LNCaP clone FGC (cell line): ENCODE data around the gene KLK8.

Experiments used
- DNase-seq: peaks from one replicate; pipeline ENCODE4 v3.0.0-alpha.2; 2011; ENCODE audit warnings: low read depth
- H3K4me3 ChIP-seq: 2 replicates; pipeline ENCODE4 v1.5.1; 2011; ENCODE audit warnings: mild to moderate bottlenecking, low read depth, low read length, control low read depth
- CTCF ChIP-seq: IDR thresholded peaks from 2 replicates; pipeline ENCODE4 v1.5.1; 2012; ENCODE audit warnings: mild to moderate bottlenecking; ENCODE audit not compliant: control insufficient read depth, insufficient read depth; ENCODE audit errors: extremely low read depth

Gene KLK8

DNA sequence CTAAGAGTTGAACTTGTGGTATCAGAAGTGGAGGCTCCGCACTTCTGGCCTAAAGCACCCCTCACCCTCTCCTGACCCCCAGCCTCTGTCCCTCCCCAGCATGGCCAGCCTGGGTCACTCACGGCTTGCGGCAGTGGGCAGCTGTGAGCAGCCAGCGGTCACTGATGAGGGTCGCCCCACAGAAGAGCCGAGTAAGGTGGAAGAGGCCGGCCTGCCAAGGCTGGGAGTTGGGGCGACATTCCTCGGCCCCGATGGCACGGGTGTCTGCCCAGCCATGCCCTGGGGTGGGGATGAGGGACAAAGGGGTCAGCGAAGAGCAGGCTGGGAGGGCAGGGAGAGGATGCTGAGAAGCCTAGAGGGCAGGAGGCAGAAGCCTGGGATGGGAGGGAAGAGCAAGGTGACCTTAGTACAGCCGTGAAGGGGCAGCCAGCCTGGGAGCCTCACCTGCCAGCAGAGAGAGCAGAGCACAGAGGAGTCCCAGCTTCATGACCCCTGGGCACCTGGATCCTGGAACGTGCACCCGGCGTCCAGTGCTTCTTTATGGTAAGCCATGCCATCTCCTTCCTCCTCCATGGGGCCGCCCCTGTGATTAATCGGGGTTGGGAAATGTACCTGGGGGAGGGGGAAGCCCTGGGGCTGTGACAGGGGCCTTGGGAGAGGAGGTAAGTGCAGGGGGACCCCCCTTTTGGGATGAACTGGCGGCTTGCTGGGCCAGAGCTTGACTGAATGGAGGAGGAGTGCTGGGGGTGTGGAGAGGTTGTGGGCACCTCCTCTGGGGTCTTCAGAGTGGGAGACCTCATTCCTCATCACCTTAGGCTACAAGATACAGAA is 7.9 kb upstream of the KLK8 start:
- no peak for TF ChIP-seq CTCF
- no peak for DNase-seq
- H3K4me3 ChIP-seq = no peak overlapping the region

DNA sequence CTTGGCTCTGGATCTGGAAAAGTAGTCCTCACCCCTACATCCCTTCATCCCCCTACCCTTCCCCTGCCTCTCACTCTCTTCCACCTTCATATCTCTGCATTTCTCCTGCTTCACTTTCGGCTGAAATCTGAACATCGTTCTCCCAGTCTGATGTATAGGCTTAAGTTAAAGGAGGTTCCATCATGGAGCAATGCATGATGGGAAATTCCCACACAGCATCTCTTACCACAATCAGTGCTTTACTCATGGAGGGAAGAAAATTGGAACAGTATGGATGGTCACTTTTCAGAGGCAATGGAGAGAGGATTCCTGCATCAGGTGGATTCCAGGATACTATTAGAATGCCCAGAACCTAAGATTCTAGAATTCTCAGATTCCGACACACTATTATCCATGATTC is 6.1 kb upstream of the KLK8 start:
- no peak for TF ChIP-seq CTCF
- no peak overlapping the region for H3K4me3 ChIP-seq
- DNase-seq = no peak

DNA sequence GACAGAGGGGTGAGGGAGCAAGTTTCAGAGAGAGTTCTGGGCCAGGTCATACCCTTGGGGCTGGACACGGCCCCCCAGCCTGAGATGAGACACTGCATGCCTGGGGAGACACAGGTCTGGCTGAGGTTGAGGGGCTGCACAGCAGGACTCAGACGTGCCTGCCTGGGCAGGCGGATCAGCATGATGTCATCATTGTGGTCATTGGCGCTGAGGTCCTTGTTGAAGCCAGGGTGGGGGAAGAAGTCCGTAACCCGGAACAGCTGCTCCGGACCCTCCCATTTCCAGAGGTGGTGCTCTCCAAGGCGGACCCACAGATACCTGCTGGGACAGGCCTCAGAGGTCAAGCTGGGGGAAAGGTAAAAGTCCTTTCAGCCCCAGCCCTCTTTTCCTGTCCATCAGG is 5.0 kb upstream of the KLK8 start:
- no peak for DNase-seq
- no peak overlapping the region for H3K4me3 ChIP-seq
- TF ChIP-seq CTCF = no peak

DNA sequence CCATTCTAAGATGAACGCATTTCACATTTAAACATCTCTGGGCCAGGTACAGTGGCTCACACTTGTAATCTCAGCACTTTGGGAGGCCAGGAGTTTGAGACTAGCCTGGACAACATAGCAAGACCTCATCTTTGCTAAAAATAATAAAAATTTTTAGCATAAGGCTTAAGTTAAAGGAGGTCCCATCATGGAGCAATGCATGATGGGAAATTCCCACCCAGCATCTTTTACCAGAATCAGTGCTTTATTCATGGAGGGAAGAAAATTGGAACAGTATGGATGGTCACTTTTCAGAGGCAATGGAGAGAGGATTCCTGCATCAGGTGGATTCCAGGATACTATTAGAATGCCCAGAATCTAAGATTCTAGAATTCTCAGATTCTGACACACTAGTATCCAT is 3.8 kb upstream of the KLK8 start:
- no peak for DNase-seq

DNA sequence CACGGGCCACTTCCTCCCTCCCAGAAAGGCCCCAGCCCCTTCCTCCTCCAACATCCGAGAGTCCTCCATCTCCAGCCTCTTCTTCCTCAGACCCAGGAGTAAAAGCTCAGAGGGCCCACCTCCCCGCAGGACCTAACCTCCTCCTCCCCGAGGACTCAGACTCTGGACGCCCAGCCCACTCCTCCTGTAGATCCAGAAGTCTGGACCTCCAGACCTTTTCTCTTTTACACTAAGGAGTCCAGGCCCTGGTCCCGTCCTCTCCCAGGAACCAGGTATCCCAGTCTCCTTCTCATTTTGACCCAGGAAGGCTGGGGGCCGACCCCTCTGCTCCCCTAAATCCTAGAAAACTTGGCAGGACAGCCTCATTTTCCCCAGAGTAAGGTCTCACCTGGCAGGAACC is 1.9 kb upstream of the KLK8 start:
- H3K4me3 ChIP-seq = no peak overlapping the region
- no peak for TF ChIP-seq CTCF
- DNase-seq = no peak

More for the DNA sequence above, 3.8 kb upstream of the KLK8 start:
- H3K4me3 ChIP-seq = no peak overlapping the region
- TF ChIP-seq CTCF = no peak

DNA sequence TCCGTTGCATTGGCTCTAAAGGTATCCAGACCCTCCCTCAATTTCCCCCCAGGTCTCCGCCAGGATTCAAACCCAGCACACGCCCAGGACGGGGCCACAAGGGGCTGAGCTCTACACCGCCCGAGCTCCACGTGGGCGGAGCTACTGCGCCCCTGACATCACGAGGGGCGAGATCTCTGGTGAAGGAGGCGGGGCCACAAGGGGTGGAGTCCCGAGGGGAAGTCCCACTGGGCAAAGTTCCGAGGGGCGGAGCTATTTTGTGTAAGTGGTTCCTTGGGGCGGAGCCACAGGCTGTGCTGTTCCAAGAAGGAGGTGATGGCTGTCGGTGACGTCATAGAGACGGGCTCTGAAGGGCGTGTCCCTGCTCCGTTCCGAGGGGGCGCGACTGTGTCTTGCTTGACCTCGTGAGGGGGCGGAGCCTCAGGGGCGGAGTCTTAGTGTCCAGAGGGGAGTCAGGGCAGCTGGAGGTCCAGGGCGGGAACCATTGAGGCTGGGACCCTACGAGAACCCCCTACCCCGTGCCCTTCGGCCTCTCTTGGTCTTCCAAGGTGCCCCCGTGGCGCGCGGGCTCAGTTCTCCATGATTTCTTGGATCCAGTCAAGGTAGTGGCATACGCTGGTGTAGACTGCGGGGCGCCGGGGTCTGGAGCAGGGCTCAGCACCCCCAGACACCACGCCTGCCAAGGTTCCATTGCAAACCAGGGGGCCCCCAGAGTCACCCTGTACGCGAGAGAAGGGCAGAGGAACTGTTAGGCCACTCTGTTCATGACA is 1.3 kb upstream of the KLK8 start:
- H3K4me3 ChIP-seq = no peak overlapping the region
- DNase-seq = no peak
- no peak for TF ChIP-seq CTCF
